GF-D8 (cell line): Measurements from ENCODE around the gene CERKL.

Source experiments
- DNase-seq: peaks from one replicate; lab custom pipeline; 2025; lab: John Stamatoyannopoulos, UW

Gene CERKL

GRCh38 chr2:181628590-181629585 is 28.0 kb downstream of the CERKL start:
- no peak for DNase-seq

DNA sequence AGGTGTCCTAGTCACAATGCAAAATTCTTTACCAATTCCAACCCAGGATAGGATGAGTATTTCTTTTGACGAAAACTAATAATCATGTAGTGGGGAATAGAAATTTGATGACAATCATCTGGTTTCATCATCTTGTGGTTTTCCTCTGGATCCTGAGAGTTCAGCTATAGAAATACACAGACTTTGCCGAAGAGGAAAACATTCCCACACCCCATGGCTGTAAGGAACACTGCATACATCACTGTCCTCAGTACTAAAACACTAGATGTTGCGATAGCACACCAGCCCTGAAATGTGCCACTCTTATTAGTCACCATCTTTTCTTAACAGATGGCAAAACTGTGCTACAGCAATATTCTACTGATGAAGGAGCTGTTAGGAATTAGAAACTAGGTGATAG is 29.4 kb downstream of the CERKL start:
- no peak for DNase-seq

- DNase-seq: no peak
Observed at GRCh38 chr2:181626671-181627070, 30.2 kb downstream of the CERKL start.

- DNase-seq: no peak
Observed at GRCh38 chr2:181623159-181623558, 33.7 kb downstream of the CERKL start.

DNA sequence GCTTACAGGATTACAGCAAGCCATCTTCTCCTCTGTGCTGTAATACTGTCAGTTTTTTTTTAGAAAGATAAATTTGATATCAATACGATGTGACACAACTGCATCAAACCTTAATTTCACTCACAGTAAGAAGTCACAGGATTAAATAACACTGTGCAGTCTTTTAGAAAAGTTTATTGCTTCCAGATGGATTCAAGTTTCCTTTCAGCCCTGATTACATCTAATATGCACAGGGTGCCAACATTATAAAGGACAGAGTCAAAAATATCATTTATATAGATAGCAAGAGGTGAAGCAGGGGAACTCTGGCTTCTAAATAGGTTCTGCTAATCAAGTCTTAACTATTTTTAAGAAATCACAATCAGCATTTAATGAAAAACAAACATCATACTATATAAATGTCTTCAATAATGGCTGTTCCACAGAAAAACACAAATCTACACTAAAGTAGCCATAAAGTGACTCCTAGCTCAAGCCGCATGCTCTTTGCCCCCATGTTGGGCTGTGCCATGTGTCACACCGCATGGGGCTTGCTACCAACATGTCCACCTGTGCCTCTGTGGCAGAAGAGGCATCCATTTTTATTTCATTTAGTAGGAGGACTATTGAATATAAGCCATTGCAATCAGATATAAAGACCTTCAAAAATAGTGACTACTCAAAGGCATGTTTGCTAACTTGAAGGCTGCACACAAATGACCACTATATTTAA is 35.0 kb downstream of the CERKL start:
- no peak for DNase-seq

GRCh38 chr2:181619516-181619915 is 37.4 kb downstream of the CERKL start:
- no peak for DNase-seq

DNA sequence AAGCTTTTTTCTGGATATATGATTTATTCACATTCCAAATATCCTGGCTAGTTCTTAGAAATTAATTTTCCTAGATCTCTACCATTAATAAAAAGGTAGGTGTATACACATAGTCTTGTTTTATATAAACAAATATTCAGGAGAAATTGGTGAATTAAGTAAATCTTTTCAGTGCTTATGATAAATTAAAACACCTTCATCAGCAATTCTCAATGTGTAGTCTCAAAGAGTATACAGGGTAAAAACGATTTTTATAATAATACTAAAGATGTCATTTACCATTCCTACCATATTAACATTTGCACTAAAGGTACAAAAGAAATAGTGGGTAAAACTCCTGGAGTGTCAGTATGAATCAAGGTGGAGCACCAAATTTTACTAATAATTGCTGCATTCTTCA is 40.2 kb downstream of the CERKL start:
- no peak for DNase-seq

GRCh38 chr2:181614874-181615638 is 41.8 kb downstream of the CERKL start:
- DNase-seq: no peak

DNA sequence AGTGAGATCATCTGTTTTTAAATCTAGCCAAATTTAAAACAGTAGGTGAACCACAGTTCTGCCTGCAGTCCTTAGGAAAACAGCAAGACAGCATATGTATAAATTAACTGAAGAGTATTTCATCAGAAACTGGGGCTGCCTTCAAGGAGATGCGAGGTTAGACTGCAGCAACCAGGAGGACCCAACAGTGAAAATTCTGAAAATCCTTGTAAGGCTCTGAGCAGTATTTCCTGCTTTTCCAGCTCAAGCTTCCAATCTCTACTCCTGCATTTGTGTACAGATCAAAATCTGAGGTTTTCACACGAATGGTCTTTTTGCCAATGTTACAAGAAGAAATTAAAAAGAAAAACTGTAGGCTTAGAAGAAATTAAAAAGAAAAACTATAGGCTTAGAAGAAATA is 43.7 kb downstream of the CERKL start:
- DNase-seq: no peak

DNA sequence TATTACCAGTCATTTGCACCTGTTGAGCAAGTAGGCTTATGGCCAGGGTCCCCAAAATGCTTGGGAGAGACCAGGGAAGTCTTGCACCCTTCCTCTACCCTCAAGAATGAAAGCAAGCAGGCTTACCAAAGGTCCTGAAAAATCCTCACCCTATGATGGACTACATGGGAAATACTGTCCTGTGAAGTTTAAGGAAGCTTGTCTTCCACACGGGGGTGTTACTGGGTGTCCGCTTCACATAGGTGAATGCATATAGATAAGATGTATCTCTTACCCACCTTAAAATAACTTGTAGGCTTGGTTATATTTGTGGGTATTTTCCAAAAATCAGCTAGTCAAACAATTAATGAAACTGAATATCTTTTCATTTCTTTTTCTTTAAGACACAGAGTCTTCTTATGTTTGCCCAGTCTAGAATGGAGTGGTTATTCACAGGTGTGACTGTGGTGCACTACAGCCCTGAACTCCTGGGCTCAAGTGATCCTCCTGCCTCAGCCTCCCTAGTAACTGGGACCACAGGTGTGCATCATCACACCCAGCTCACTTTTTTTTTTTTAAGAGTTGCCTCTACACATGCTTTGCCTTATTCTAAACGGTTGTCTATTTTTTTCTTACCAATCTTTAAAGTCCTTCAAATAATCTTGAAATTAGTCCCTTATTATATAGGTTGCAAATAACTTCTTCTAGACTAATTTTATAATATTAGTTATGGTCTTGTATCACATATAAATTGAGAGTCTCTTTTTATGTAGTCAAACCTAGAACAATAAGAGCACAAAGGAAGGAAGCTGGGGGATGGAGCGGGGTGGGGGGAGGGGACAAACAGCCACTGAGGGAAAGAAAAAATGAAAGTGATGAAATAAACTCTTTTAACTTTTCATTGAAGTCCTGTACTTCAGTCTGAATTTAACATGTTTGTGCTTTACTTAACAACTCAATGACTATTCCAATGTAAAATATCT is 49.0 kb downstream of the CERKL start:
- DNase-seq: no peak

- no peak for DNase-seq
Observed at GRCh38 chr2:181605889-181606837, 50.7 kb downstream of the CERKL start.

- peak; percentile 35 for DNase-seq
Observed at GRCh38 chr2:181602017-181602416, 54.9 kb downstream of the CERKL start.

GRCh38 chr2:181596556-181596955 is 60.3 kb downstream of the CERKL start:
- DNase-seq: no peak

DNA sequence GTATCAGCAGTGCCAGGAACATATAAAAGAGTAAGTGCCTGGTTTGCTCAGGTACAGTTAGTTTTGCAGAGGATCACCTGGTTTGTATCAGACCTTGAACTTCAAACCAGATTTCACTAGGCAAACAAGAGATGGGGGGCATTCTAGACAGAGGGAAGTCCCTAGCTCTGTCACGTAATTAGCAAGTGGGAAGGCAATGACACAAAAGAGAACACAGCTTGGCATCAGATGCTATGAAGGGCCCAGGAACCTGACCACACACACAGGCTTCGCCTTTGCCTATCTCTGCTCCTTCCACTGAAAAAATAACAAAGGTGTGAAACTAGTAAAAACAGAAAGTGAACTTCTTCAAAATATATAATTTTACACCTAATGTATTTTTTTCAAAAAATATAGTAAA is 62.6 kb downstream of the CERKL start:
- DNase-seq: no peak

DNA sequence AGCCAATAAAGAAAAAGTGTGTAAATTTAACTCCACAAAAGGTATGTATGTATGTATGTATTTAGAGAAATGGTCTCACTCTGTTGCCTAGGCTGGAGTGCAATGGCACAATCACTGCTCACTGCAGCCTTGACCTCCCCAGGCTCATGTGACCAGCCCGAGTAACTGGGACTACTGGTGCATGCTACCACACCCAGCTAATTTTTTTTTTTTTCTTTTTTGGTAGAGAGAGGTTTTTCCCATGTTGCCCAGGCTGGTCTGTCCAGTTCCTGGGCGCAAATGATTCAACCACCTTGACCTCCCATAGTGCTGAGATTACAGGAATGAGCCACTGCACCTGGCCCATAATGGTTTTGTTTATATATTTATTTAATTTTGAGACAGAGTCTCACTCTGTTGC is 67.1 kb downstream of the CERKL start:
- no peak for DNase-seq

DNA sequence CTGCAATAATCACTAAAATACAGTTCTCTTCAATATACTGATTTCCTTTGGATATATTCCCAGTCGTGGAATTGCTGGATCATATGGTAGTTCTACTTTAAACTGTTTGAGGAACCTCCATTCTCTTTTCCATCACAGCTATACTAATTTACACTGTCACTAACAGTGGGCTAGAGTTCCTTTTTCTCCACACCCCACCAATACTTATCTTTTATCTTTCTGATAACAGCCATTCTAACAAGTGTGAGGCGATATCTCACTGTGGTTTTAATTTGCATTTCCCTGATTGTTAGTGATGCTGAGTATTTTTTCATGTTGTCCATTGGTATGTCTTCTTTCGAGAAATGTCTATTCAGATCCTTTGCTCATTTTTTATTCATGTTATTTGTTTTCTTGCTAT is 68.4 kb downstream of the CERKL start:
- DNase-seq: no peak

DNA sequence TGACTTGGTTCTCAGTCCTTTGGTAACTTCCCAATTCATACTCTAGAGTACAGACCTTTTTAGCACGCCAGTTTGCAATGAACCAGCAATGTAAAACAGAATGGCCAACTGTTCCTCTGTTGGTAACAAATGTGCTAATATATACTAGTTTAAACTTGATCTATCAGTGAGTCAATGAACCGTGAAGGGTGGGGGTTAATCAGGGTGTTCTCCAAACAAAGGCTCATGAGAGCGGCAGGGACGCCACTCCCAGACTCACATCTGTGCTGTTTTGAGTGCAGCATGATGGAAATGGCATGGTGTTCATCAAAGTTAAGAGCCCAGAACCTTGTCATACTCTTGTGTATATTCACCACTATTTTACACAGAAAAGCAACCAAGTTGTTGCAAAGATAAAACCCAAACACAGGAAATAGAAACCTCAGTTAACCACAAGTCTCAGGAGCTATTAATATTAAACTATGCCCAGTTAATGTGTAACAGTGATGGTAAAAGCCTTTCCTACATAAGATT is 70.3 kb downstream of the CERKL start:
- DNase-seq: no peak

GRCh38 chr2:181585732-181586131 is 71.2 kb downstream of the CERKL start:
- no peak for DNase-seq

- DNase-seq: no peak
Observed at GRCh38 chr2:181581534-181581933, 75.4 kb downstream of the CERKL start.

DNA sequence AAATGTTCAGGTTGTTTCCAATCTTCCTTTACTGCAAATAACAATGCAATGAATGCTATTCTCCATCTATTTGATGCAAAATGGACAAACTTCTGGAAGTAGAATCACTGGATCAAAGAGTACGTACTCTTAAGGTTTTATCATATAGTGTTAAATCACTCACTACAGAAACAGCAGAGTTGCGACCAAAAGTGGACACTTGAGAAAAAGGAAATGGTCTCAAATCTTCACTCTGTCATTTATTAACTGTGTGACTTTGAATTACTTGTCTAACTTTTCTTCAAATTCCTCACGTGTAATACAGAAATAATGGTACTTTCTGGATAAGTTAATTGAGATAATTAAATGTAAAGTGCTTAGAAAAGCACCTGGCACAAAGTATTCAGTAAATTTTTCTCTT is 78.1 kb downstream of the CERKL start:
- no peak for DNase-seq
